HL-60 (cell line): ENCODE results near the gene HAL.

Experiments used
- GABPA ChIP-seq: IDR thresholded peaks from 2 replicates; pipeline ENCODE4 v1.6.1; 2012; ENCODE audit warnings: low read depth
- POLR2AphosphoS5 ChIP-seq: IDR thresholded peaks from 2 replicates; pipeline ENCODE4 v1.6.1; 2012; ENCODE audit warnings: low read depth
- TF ChIP-seq, protein P1 (sequence below): IDR thresholded peaks from 2 replicates; pipeline ENCODE4 v1.6.1; 2012; ENCODE audit warnings: low read depth; ENCODE audit not compliant: insufficient replicate concordance
- TF ChIP-seq, protein P2 (sequence below): IDR thresholded peaks from one replicate; pipeline ENCODE4 v1.5.1; 2011; ENCODE audit warnings: low read length, control low read depth, inconsistent platforms; ENCODE audit not compliant: insufficient read depth

DNA sequence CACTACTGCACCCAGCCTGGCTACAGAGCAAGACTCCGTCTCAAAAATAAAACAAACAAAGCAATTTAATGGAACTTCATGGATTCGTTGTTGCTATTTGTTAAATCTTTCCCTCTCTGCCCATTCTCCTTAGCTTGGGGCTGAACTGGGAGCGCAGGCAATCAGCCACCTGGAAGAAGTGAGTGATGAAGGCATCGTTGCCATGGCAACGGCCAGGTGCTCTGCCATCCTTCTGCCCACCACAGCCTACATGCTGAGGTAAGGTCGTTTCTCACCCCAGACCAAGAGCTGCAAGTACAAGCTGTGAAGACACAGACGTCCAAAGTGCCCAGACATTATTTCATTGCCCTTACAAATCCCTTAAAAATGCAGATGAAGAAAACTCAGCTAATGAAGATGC, 33.9 kb downstream of the HAL start:
- TF ChIP-seq, protein P1, sequence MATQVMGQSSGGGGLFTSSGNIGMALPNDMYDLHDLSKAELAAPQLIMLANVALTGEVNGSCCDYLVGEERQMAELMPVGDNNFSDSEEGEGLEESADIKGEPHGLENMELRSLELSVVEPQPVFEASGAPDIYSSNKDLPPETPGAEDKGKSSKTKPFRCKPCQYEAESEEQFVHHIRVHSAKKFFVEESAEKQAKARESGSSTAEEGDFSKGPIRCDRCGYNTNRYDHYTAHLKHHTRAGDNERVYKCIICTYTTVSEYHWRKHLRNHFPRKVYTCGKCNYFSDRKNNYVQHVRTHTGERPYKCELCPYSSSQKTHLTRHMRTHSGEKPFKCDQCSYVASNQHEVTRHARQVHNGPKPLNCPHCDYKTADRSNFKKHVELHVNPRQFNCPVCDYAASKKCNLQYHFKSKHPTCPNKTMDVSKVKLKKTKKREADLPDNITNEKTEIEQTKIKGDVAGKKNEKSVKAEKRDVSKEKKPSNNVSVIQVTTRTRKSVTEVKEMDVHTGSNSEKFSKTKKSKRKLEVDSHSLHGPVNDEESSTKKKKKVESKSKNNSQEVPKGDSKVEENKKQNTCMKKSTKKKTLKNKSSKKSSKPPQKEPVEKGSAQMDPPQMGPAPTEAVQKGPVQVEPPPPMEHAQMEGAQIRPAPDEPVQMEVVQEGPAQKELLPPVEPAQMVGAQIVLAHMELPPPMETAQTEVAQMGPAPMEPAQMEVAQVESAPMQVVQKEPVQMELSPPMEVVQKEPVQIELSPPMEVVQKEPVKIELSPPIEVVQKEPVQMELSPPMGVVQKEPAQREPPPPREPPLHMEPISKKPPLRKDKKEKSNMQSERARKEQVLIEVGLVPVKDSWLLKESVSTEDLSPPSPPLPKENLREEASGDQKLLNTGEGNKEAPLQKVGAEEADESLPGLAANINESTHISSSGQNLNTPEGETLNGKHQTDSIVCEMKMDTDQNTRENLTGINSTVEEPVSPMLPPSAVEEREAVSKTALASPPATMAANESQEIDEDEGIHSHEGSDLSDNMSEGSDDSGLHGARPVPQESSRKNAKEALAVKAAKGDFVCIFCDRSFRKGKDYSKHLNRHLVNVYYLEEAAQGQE = no peak
- TF ChIP-seq, protein P2, sequence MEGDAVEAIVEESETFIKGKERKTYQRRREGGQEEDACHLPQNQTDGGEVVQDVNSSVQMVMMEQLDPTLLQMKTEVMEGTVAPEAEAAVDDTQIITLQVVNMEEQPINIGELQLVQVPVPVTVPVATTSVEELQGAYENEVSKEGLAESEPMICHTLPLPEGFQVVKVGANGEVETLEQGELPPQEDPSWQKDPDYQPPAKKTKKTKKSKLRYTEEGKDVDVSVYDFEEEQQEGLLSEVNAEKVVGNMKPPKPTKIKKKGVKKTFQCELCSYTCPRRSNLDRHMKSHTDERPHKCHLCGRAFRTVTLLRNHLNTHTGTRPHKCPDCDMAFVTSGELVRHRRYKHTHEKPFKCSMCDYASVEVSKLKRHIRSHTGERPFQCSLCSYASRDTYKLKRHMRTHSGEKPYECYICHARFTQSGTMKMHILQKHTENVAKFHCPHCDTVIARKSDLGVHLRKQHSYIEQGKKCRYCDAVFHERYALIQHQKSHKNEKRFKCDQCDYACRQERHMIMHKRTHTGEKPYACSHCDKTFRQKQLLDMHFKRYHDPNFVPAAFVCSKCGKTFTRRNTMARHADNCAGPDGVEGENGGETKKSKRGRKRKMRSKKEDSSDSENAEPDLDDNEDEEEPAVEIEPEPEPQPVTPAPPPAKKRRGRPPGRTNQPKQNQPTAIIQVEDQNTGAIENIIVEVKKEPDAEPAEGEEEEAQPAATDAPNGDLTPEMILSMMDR = no peak
- TF ChIP-seq POLR2AphosphoS5 = no peak
- no peak for TF ChIP-seq GABPA
